Trophoblast cell (in vitro differentiated cells and primary cell): ENCODE data around the gene TBC1D9.

ENCODE experiments used
- DNase-seq, 2 donors: peaks; one replicate each; pipeline ENCODE4 v3.0.0-alpha.2; 2016
- H2AFZ ChIP-seq: 2 replicates; pipeline ENCODE4 v1.6.1; 2013; ENCODE audit warnings: low read length, moderate library complexity, mild to moderate bottlenecking; ENCODE audit not compliant: insufficient read depth, poor library complexity
- H2AK5ac ChIP-seq: 2 replicates; pipeline ENCODE4 v1.6.1; 2013; ENCODE audit warnings: mild to moderate bottlenecking, low read length
- H2BK120ac ChIP-seq: 2 replicates; pipeline ENCODE4 v1.6.1; 2013; ENCODE audit warnings: low read length, mild to moderate bottlenecking, moderate library complexity; ENCODE audit not compliant: insufficient read depth, poor library complexity
- H2BK12ac ChIP-seq: 2 replicates; pipeline ENCODE4 v1.6.1; 2013; ENCODE audit warnings: mild to moderate bottlenecking, low read length, moderate library complexity
- H2BK5ac ChIP-seq: 2 replicates; pipeline ENCODE4 v1.6.1; 2013; ENCODE audit warnings: low read length, low read depth, moderate library complexity, mild to moderate bottlenecking; ENCODE audit not compliant: poor library complexity
- H3K14ac ChIP-seq: 2 replicates; pipeline ENCODE4 v1.6.1; 2013; ENCODE audit warnings: mild to moderate bottlenecking, low read length
- H3K18ac ChIP-seq: 2 replicates; pipeline ENCODE4 v1.6.1; 2013; ENCODE audit warnings: mild to moderate bottlenecking, low read length
- H3K23ac ChIP-seq: 2 replicates; pipeline ENCODE4 v1.6.1; 2013; ENCODE audit warnings: low read length
- H3K27ac ChIP-seq: 2 replicates; pipeline ENCODE4 v1.5.1; 2013; ENCODE audit warnings: low read depth, mild to moderate bottlenecking, inconsistent platforms, low read length, moderate library complexity
- H3K27me3 ChIP-seq: 2 replicates; pipeline ENCODE4 v1.6.1; 2013; ENCODE audit warnings: inconsistent platforms, mild to moderate bottlenecking, low read length, moderate library complexity; ENCODE audit not compliant: insufficient read depth
- H3K36me3 ChIP-seq, 2 experiments: 1 replicate in 1 of 2; 2 replicates in 1 of 2; pipeline ENCODE4 v1.6.1; 2013; ENCODE audit warnings: low read length in 2 of 2, mild to moderate bottlenecking in 2 of 2, moderate library complexity in 1 of 2; ENCODE audit not compliant: insufficient read depth in 2 of 2, control insufficient read depth in 1 of 2
- H3K4ac ChIP-seq: 2 replicates; pipeline ENCODE4 v1.6.1; 2013; ENCODE audit warnings: low read depth, mild to moderate bottlenecking, low read length, moderate library complexity
- H3K4me1 ChIP-seq, 2 experiments: 1 replicate in 1 of 2; 2 replicates in 1 of 2; pipeline ENCODE4 v1.6.1; 2013; ENCODE audit warnings: low read length in 2 of 2, mild to moderate bottlenecking in 2 of 2, moderate library complexity in 1 of 2; ENCODE audit not compliant: insufficient read depth in 2 of 2, control insufficient read depth in 1 of 2
- H3K4me2 ChIP-seq: 2 replicates; pipeline ENCODE4 v1.6.1; 2013; ENCODE audit warnings: inconsistent platforms, mild to moderate bottlenecking, low read length, moderate library complexity
- H3K4me3 ChIP-seq: 2 replicates; pipeline ENCODE4 v1.5.1; 2013; ENCODE audit warnings: mild to moderate bottlenecking, low read depth, low read length, inconsistent platforms
- H3K79me1 ChIP-seq: one replicate; pipeline ENCODE4 v1.6.1; 2013; ENCODE audit warnings: low read length
- H3K79me2 ChIP-seq: 2 replicates; pipeline ENCODE4 v1.6.1; 2013; ENCODE audit warnings: low read length, mild to moderate bottlenecking; ENCODE audit not compliant: control insufficient read depth, insufficient read depth, poor library complexity
- H3K9ac ChIP-seq: 2 replicates; pipeline ENCODE4 v1.6.1; 2013; ENCODE audit warnings: mild to moderate bottlenecking, low read length
- H3K9me3 ChIP-seq: 2 replicates; pipeline ENCODE4 v1.6.1; 2013; ENCODE audit warnings: low read depth, mild to moderate bottlenecking, control low read depth, inconsistent platforms, low read length; ENCODE audit not compliant: insufficient read depth
- H4K12ac ChIP-seq: 2 replicates; pipeline ENCODE4 v1.6.1; 2013; ENCODE audit warnings: low read depth, mild to moderate bottlenecking, low read length, moderate library complexity
- H4K8ac ChIP-seq: 2 replicates; pipeline ENCODE4 v1.6.1; 2013; ENCODE audit warnings: low read depth, mild to moderate bottlenecking, low read length, moderate library complexity
- H4K91ac ChIP-seq: one replicate; pipeline ENCODE4 v1.6.1; 2013; ENCODE audit warnings: low read depth, mild to moderate bottlenecking, low read length, moderate library complexity
- WGBS: extraction: QIAGEN DNeasy Blood & Tissue Kit; methylation state at CpG from one replicate; pipeline ENCODE4 v1.1.7; 2013; ENCODE audit warnings: missing lambda C conversion rate; ENCODE audit not compliant: insufficient read length, insufficient coverage; ENCODE audit errors: extremely low coverage; 5-methylcytosine and 5-hydroxymethylcytosine counted together

The TBC1D9 gene

DNA sequence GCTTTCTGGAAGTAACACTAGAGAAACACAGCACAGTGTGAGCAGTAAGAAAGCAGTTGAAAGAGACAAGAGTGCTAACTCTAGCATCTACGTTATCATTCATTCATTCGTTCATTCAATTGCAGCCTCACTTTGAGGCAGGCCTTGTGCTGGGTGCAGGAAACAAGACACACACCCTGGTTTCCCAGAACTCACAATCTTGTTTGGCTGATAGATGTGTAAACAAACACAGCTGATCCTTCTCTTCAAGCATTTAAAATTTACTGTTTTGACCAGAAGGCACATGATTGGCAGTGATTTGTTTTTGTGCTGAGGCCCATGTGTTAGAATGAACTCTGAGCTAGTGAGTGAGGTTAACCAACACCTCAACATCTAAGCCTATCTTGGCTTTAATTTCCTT, 20.4 kb upstream of the TBC1D9 start:
- Histone ChIP-seq H4K8ac (no peak overlapping the region), H3K79me1 (no peaks in the 10 kb centered on the region), H3K4me3 (no peak overlapping the region), H3K14ac (no peak overlapping the region), H3K36me3 (no peaks in the 10 kb centered on the region), H4K12ac (no peak overlapping the region), H3K27me3 (no peaks in the 10 kb centered on the region), H3K4me2 (no peak overlapping the region), H4K91ac (no peak overlapping the region), H3K9ac (no peak overlapping the region), H2BK5ac (no peak overlapping the region), H3K4ac (no peak overlapping the region), H3K23ac (no peak overlapping the region), H3K18ac (no peak overlapping the region), H3K27ac (no peak overlapping the region), H2BK12ac (no peak overlapping the region), H3K79me2 (no peaks in the 10 kb centered on the region), H2AFZ (no peak overlapping the region), H3K4me1 (no peaks in the 10 kb centered on the region), H2BK120ac (no peak overlapping the region), H3K9me3 (no peaks in the 10 kb centered on the region), H2AK5ac (no peak overlapping the region)
- WGBS: no CpG with 5 or more reads among the region's 2 CpGs
- no peak for DNase-seq

DNA sequence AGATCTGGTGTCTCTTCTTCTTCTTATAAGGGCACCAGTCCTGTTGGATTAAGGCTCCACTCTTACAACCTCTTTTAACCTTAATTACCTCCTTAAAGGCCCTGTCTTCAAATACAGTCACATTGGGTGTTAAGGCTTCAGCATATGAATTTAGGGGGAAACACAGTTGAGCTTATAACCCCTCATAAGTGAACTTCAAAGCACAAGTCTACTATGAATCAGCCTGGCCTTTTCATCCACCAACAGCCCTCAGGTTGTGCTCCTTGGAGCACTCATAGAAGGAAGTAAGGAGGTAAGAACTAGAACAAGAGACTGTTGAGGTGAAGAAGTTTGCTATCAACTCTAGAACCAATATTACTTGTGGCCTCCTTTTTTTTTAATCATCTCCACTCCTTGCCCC, 18.8 kb upstream of the TBC1D9 start:
- no peak overlapping the region for H3K27ac ChIP-seq
- H3K4me3 ChIP-seq: no peak overlapping the region
- H3K79me2 ChIP-seq: no peaks in the 10 kb centered on the region
- H2AFZ ChIP-seq: no peak overlapping the region
- no peak overlapping the region for H3K18ac ChIP-seq
- no peak overlapping the region for H2AK5ac ChIP-seq
- no peaks in the 10 kb centered on the region for H3K4me1 ChIP-seq
- no peak overlapping the region for H3K4ac ChIP-seq
- DNase-seq: no peak
- no peak overlapping the region for H3K9ac ChIP-seq
- H3K79me1 ChIP-seq: no peaks in the 10 kb centered on the region
- no peak overlapping the region for H4K12ac ChIP-seq
- no peaks in the 10 kb centered on the region for H3K36me3 ChIP-seq
- H3K9me3 ChIP-seq: no peaks in the 10 kb centered on the region
- no peak overlapping the region for H2BK5ac ChIP-seq
- no peak overlapping the region for H4K8ac ChIP-seq
- H3K23ac ChIP-seq: no peak overlapping the region
- no peak overlapping the region for H3K14ac ChIP-seq
- no peak overlapping the region for H4K91ac ChIP-seq
- no peak overlapping the region for H3K4me2 ChIP-seq
- H2BK12ac ChIP-seq: no peak overlapping the region
- H2BK120ac ChIP-seq: no peak overlapping the region
- H3K27me3 ChIP-seq: no peaks in the 10 kb centered on the region

DNA sequence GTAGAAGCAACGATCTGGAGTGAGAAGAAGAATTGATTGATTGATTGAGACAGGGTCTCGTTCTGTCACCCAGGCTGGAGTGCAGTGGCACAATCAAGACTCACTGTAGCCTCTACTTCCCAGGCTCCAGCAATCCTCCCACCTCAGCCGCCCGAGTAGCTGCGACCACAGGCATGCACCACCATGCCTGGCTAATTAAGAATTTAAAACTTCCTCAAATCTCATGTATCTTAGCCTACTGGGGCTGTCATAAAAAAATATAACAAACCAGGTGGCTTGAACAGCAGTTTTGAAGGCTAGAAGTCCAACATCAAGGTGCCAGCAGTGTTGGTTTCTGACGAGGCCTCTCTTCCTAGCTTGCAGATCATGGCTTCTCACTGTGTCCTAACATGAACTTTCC, 18.3 kb upstream of the TBC1D9 start:
- no peak overlapping the region for H3K18ac ChIP-seq
- no peaks in the 10 kb centered on the region for H3K79me2 ChIP-seq
- H3K9ac ChIP-seq: no peak overlapping the region
- H4K8ac ChIP-seq: no peak overlapping the region
- no peak overlapping the region for H3K27ac ChIP-seq
- no peak overlapping the region for H2BK120ac ChIP-seq
- no peak overlapping the region for H2BK5ac ChIP-seq
- H3K4me3 ChIP-seq: no peak overlapping the region
- no peak overlapping the region for H3K14ac ChIP-seq
- H4K91ac ChIP-seq: no peak overlapping the region
- no peak overlapping the region for H2BK12ac ChIP-seq
- no peaks in the 10 kb centered on the region for H3K4me1 ChIP-seq
- no peaks in the 10 kb centered on the region for H3K9me3 ChIP-seq
- no CpG with 5 or more reads among the region's 6 CpGs for WGBS
- no peaks in the 10 kb centered on the region for H3K36me3 ChIP-seq
- no peak overlapping the region for H3K4me2 ChIP-seq
- H3K23ac ChIP-seq: no peak overlapping the region
- H3K27me3 ChIP-seq: no peaks in the 10 kb centered on the region
- DNase-seq: no peak
- no peak overlapping the region for H3K4ac ChIP-seq
- no peak overlapping the region for H2AFZ ChIP-seq
- no peaks in the 10 kb centered on the region for H3K79me1 ChIP-seq
- H4K12ac ChIP-seq: no peak overlapping the region
- no peak overlapping the region for H2AK5ac ChIP-seq

GRCh38 chr4:140769209-140769608, 13.0 kb upstream of the TBC1D9 start:
- Histone ChIP-seq H3K14ac (no peak overlapping the region), H3K79me1 (no peaks in the 10 kb centered on the region), H3K4me1 (no peaks in the 10 kb centered on the region), H3K23ac (no peak overlapping the region), H3K4me2 (no peak overlapping the region), H3K9me3 (no peaks in the 10 kb centered on the region), H3K27ac (no peak overlapping the region), H2BK5ac (no peak overlapping the region), H4K8ac (no peak overlapping the region), H3K36me3 (no peaks in the 10 kb centered on the region), H4K12ac (no peak overlapping the region), H3K4me3 (no peak overlapping the region), H2AK5ac (no peak overlapping the region), H3K79me2 (no peaks in the 10 kb centered on the region), H3K18ac (no peak overlapping the region), H3K27me3 (no peaks in the 10 kb centered on the region), H2BK12ac (no peak overlapping the region), H3K4ac (no peak overlapping the region), H2AFZ (no peak overlapping the region), H2BK120ac (no peak overlapping the region), H3K9ac (no peak overlapping the region), H4K91ac (no peak overlapping the region)
- no CpG with 5 or more reads among the region's 3 CpGs for WGBS
- no peak for DNase-seq
